Body of pancreas (tissue), 4 donors: Measurements from ENCODE around the gene KCNH1.

Experiments used
- POLR2A ChIP-seq, 3 donors: fragments of 450-650 bp; IDR thresholded peaks; one replicate each; pipeline ENCODE4 v1.6.1; 2016; ENCODE audit warnings: antibody characterized with exemption in 3 of 3, mild to moderate bottlenecking in 2 of 3
- TF ChIP-seq, protein P1 (sequence below), 7 experiments: fragments of 450-650 bp in 4 of 7; fragments of 200-600 bp in 3 of 7; sonication (generic) in 3 of 7; IDR thresholded peaks; one replicate each; pipeline ENCODE4 v1.5.1; 2016 to 2019; ENCODE audit warnings: antibody characterized with exemption in 7 of 7

- TF ChIP-seq, protein P1, sequence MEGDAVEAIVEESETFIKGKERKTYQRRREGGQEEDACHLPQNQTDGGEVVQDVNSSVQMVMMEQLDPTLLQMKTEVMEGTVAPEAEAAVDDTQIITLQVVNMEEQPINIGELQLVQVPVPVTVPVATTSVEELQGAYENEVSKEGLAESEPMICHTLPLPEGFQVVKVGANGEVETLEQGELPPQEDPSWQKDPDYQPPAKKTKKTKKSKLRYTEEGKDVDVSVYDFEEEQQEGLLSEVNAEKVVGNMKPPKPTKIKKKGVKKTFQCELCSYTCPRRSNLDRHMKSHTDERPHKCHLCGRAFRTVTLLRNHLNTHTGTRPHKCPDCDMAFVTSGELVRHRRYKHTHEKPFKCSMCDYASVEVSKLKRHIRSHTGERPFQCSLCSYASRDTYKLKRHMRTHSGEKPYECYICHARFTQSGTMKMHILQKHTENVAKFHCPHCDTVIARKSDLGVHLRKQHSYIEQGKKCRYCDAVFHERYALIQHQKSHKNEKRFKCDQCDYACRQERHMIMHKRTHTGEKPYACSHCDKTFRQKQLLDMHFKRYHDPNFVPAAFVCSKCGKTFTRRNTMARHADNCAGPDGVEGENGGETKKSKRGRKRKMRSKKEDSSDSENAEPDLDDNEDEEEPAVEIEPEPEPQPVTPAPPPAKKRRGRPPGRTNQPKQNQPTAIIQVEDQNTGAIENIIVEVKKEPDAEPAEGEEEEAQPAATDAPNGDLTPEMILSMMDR (IDR thresholded peaks at IDR 0.05), result no peak
- no peak for TF ChIP-seq POLR2A (IDR thresholded peaks at IDR 0.05)
Measured at GRCh38 chr1:210775289-210775688, 358.7 kb downstream of the KCNH1 start.
